HEK293 (cell line): ENCODE data around the gene ZBED4.

Experiments
- HOXC10 ChIP-seq: sonication (generic); formaldehyde crosslinking; IDR thresholded peaks from 2 replicates; pipeline ENCODE4 v1.8.1; 2023; ENCODE audit warnings: mild to moderate bottlenecking, missing genetic modification reagents
- KLF8 ChIP-seq: fragments of 450-650 bp; formaldehyde crosslinking; IDR thresholded peaks from 2 replicates; pipeline ENCODE4 v1.5.1; 2016; ENCODE audit warnings: missing biosample characterization, missing genetic modification characterization
- SP7 ChIP-seq: fragments of 450-650 bp; formaldehyde crosslinking; IDR thresholded peaks from 2 replicates; pipeline ENCODE4 v1.5.1; 2016; ENCODE audit warnings: missing biosample characterization, missing genetic modification characterization
- TCF7L2 ChIP-seq: IDR thresholded peaks from 2 replicates; pipeline ENCODE4 v1.6.1; 2011; ENCODE audit warnings: low read depth, mild to moderate bottlenecking, inconsistent platforms, low read length, moderate library complexity, borderline replicate concordance
- ZBTB20 ChIP-seq: fragments of 450-650 bp; formaldehyde crosslinking; IDR thresholded peaks from 2 replicates; pipeline ENCODE4 v1.5.1; 2016; ENCODE audit warnings: missing biosample characterization, missing genetic modification characterization
- ZNF2 ChIP-seq: fragments of 450-650 bp; formaldehyde crosslinking; IDR thresholded peaks from 2 replicates; pipeline ENCODE4 v1.5.1; 2016; ENCODE audit warnings: missing biosample characterization, missing genetic modification characterization
- ZNF211 ChIP-seq: fragments of 450-650 bp; formaldehyde crosslinking; IDR thresholded peaks from 2 replicates; pipeline ENCODE4 v1.5.1; 2016; ENCODE audit warnings: low read depth, missing biosample characterization, missing genetic modification characterization
- ZNF221 ChIP-seq: fragments of 450-650 bp; formaldehyde crosslinking; IDR thresholded peaks from 2 replicates; pipeline ENCODE4 v1.5.1; 2017; ENCODE audit warnings: missing biosample characterization, missing genetic modification characterization, borderline replicate concordance
- ZNF280D ChIP-seq: fragments of 450-650 bp; formaldehyde crosslinking; IDR thresholded peaks from 2 replicates; pipeline ENCODE4 v1.5.1; 2016; ENCODE audit warnings: missing biosample characterization, missing genetic modification characterization
- ZNF324 ChIP-seq: fragments of 450-650 bp; formaldehyde crosslinking; IDR thresholded peaks from 2 replicates; pipeline ENCODE4 v1.5.1; 2016; ENCODE audit warnings: missing biosample characterization, missing genetic modification characterization
- ZNF404 ChIP-seq: fragments of 450-650 bp; formaldehyde crosslinking; IDR thresholded peaks from 2 replicates; pipeline ENCODE4 v1.5.1; 2017; ENCODE audit warnings: missing biosample characterization, missing genetic modification characterization
- ZNF449 ChIP-seq: fragments of 450-650 bp; formaldehyde crosslinking; IDR thresholded peaks from 2 replicates; pipeline ENCODE4 v1.5.1; 2017; ENCODE audit warnings: missing biosample characterization, mild to moderate bottlenecking, missing genetic modification characterization, moderate library complexity
- ZNF530 ChIP-seq: fragments of 450-650 bp; formaldehyde crosslinking; IDR thresholded peaks from 2 replicates; pipeline ENCODE4 v1.5.1; 2016; ENCODE audit warnings: low read depth, missing biosample characterization, missing genetic modification characterization
- ZNF555 ChIP-seq: fragments of 450-650 bp; formaldehyde crosslinking; conservative IDR thresholded peaks from 2 replicates; pipeline ENCODE4 v1.5.1; 2017; ENCODE audit warnings: missing biosample characterization, mild to moderate bottlenecking, missing genetic modification characterization, inconsistent platforms
- ZNF560 ChIP-seq: fragments of 450-650 bp; formaldehyde crosslinking; IDR thresholded peaks from 2 replicates; pipeline ENCODE4 v1.5.1; 2017; ENCODE audit warnings: missing biosample characterization, missing genetic modification characterization, borderline replicate concordance
- ZNF664 ChIP-seq: fragments of 450-650 bp; formaldehyde crosslinking; IDR thresholded peaks from 2 replicates; pipeline ENCODE4 v1.5.1; 2016; ENCODE audit warnings: missing biosample characterization, missing genetic modification characterization
- ZNF670 ChIP-seq: fragments of 450-650 bp; formaldehyde crosslinking; IDR thresholded peaks from 2 replicates; pipeline ENCODE4 v1.5.1; 2016; ENCODE audit warnings: missing biosample characterization, missing genetic modification characterization, low read depth
- ZNF701 ChIP-seq: fragments of 450-650 bp; formaldehyde crosslinking; IDR thresholded peaks from 2 replicates; pipeline ENCODE4 v1.5.1; 2016; ENCODE audit warnings: missing biosample characterization, missing genetic modification characterization
- ZNF776 ChIP-seq: fragments of 450-650 bp; formaldehyde crosslinking; IDR thresholded peaks from 2 replicates; pipeline ENCODE4 v1.5.0; 2017; ENCODE audit warnings: missing biosample characterization, missing genetic modification characterization, borderline replicate concordance
- ZSCAN16 ChIP-seq: fragments of 450-650 bp; formaldehyde crosslinking; IDR thresholded peaks from 2 replicates; pipeline ENCODE4 v1.5.1; 2016; ENCODE audit warnings: missing biosample characterization, missing genetic modification characterization
- TF ChIP-seq, protein P1 (sequence below): fragments of 450-650 bp; formaldehyde crosslinking; IDR thresholded peaks from 2 replicates; pipeline ENCODE4 v1.5.1; 2016; ENCODE audit warnings: missing biosample characterization, missing genetic modification characterization
- TF ChIP-seq, protein P2 (sequence below): fragments of 450-650 bp; formaldehyde crosslinking; IDR thresholded peaks from 2 replicates; pipeline ENCODE4 v1.5.1; 2017; ENCODE audit warnings: missing biosample characterization, missing genetic modification characterization
- TF ChIP-seq, protein P3 (sequence below): fragments of 450-650 bp; formaldehyde crosslinking; IDR thresholded peaks from 2 replicates; pipeline ENCODE4 v1.5.1; 2016; ENCODE audit warnings: missing biosample characterization, missing genetic modification characterization
- TF ChIP-seq, protein P4 (sequence below): fragments of 450-650 bp; formaldehyde crosslinking; IDR thresholded peaks from 2 replicates; pipeline ENCODE4 v1.5.1; 2016; ENCODE audit warnings: missing biosample characterization, missing genetic modification characterization
- TF ChIP-seq, protein P5 (sequence below): fragments of 450-650 bp; IDR thresholded peaks from 2 replicates; pipeline ENCODE4 v1.5.1; 2018; ENCODE audit warnings: missing biosample characterization, mild to moderate bottlenecking, missing genetic modification characterization

Gene ZBED4

GRCh38 chr22:49852898-49853894 lies at the start of gene ZBED4 (continued):
- TF ChIP-seq KLF8 (tag by site-specific recombination) = peak; percentile 91
- 0 out of 2 replicates have a peak, but pooled peaks have one; percentile 58 for TF ChIP-seq ZSCAN16 (tag by site-specific recombination)
- TF ChIP-seq ZNF2 (tag by site-specific recombination) = peak; percentile 60
- TF ChIP-seq, protein P1, sequence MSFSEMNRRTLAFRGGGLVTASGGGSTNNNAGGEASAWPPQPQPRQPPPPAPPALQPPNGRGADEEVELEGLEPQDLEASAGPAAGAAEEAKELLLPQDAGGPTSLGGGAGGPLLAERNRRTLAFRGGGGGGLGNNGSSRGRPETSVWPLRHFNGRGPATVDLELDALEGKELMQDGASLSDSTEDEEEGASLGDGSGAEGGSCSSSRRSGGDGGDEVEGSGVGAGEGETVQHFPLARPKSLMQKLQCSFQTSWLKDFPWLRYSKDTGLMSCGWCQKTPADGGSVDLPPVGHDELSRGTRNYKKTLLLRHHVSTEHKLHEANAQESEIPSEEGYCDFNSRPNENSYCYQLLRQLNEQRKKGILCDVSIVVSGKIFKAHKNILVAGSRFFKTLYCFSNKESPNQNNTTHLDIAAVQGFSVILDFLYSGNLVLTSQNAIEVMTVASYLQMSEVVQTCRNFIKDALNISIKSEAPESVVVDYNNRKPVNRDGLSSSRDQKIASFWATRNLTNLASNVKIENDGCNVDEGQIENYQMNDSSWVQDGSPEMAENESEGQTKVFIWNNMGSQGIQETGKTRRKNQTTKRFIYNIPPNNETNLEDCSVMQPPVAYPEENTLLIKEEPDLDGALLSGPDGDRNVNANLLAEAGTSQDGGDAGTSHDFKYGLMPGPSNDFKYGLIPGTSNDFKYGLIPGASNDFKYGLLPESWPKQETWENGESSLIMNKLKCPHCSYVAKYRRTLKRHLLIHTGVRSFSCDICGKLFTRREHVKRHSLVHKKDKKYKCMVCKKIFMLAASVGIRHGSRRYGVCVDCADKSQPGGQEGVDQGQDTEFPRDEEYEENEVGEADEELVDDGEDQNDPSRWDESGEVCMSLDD (tag by site-specific recombination) = peak; percentile 88
- TF ChIP-seq, protein P2, sequence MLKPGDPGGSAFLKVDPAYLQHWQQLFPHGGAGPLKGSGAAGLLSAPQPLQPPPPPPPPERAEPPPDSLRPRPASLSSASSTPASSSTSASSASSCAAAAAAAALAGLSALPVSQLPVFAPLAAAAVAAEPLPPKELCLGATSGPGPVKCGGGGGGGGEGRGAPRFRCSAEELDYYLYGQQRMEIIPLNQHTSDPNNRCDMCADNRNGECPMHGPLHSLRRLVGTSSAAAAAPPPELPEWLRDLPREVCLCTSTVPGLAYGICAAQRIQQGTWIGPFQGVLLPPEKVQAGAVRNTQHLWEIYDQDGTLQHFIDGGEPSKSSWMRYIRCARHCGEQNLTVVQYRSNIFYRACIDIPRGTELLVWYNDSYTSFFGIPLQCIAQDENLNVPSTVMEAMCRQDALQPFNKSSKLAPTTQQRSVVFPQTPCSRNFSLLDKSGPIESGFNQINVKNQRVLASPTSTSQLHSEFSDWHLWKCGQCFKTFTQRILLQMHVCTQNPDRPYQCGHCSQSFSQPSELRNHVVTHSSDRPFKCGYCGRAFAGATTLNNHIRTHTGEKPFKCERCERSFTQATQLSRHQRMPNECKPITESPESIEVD = no peak
- peak; percentile 92 for TF ChIP-seq ZBTB20 (tag by site-specific recombination)
- TF ChIP-seq, protein P3, sequence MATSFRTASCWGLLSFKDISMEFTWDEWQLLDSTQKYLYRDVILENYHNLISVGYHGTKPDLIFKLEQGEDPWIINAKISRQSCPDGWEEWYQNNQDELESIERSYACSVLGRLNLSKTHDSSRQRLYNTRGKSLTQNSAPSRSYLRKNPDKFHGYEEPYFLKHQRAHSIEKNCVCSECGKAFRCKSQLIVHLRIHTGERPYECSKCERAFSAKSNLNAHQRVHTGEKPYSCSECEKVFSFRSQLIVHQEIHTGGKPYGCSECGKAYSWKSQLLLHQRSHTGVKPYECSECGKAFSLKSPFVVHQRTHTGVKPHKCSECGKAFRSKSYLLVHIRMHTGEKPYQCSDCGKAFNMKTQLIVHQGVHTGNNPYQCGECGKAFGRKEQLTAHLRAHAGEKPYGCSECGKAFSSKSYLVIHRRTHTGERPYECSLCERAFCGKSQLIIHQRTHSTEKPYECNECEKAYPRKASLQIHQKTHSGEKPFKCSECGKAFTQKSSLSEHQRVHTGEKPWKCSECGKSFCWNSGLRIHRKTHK (tag by site-specific recombination) = no peak
- no peak for TF ChIP-seq TCF7L2
- no peak for TF ChIP-seq ZNF211
- peak; percentile 79 for TF ChIP-seq SP7 (tag by site-specific recombination)
- TF ChIP-seq ZNF221 (tag by site-specific recombination) = no peak
- TF ChIP-seq ZNF530 (tag by site-specific recombination) = no peak
- peak; percentile 38; the same call in 1 of the 2 replicates for TF ChIP-seq ZNF324 (tag by site-specific recombination)
- no peak for TF ChIP-seq ZNF280D (tag by site-specific recombination)
- TF ChIP-seq ZNF449 (tag by site-specific recombination) = peak; percentile 75
- TF ChIP-seq ZNF664 (tag by site-specific recombination) = no peak
- TF ChIP-seq ZNF560 (tag by site-specific recombination) = no peak
- TF ChIP-seq, protein P4, sequence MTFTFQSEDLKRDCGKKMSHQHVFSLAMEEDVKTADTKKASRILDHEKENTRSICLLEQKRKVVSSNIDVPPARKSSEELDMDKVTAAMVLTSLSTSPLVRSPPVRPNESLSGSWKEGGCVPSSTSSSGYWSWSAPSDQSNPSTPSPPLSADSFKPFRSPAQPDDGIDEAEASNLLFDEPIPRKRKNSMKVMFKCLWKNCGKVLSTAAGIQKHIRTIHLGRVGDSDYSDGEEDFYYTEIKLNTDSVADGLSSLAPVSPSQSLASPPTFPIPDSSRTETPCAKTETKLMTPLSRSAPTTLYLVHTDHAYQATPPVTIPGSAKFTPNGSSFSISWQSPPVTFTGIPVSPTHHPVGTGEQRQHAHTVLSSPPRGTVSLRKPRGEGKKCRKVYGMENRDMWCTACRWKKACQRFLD (tag by site-specific recombination) = no peak
- no peak for TF ChIP-seq ZNF670
- TF ChIP-seq HOXC10 (CRISPR knock-in tag) = no peak
- no peak for TF ChIP-seq ZNF404 (tag by site-specific recombination)
- no peak for TF ChIP-seq ZNF701 (tag by site-specific recombination)
- TF ChIP-seq, protein P5, sequence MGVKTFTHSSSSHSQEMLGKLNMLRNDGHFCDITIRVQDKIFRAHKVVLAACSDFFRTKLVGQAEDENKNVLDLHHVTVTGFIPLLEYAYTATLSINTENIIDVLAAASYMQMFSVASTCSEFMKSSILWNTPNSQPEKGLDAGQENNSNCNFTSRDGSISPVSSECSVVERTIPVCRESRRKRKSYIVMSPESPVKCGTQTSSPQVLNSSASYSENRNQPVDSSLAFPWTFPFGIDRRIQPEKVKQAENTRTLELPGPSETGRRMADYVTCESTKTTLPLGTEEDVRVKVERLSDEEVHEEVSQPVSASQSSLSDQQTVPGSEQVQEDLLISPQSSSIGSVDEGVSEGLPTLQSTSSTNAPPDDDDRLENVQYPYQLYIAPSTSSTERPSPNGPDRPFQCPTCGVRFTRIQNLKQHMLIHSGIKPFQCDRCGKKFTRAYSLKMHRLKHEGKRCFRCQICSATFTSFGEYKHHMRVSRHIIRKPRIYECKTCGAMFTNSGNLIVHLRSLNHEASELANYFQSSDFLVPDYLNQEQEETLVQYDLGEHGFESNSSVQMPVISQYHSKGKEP (tag by site-specific recombination) = no peak
- TF ChIP-seq ZNF776 (tag by site-specific recombination) = no peak
- no peak for TF ChIP-seq ZNF555 (tag by site-specific recombination)
